SK-N-SH (cell line): Measurements from ENCODE around the gene PSMA6. TPM values are rescaled to one million over a fixed set of nuclear protein-coding genes. Genes with fewer than 3 reads are reported as not detected.

Experiments
- CTCF ChIA-PET: fragments of 300-600, 350-600 bp; formaldehyde crosslinking; extraction: SDS; loops from one replicate; lab custom pipeline; 2021; lab: Yijun Ruan, JAX
- POLR2A ChIA-PET: fragments of 350-600 bp; sonication (Branson Sonifier 250); formaldehyde crosslinking; extraction: SDS; loops from one replicate; lab custom pipeline; 2020; ENCODE audit warnings: antibody characterized with exemption, inconsistent platforms; lab: Yijun Ruan, JAX
- DNase-seq: peaks from one replicate; pipeline ENCODE4 v3.0.0; 2012
- H2AFZ ChIP-seq: fragments of 200-600 bp; sonication (generic); 2 replicates; pipeline ENCODE4 v1.8.1; 2016; ENCODE audit warnings: antibody characterized with exemption, mild to moderate bottlenecking, low read depth
- H3F3A ChIP-seq: fragments of 200-600 bp; sonication (generic); replicated peaks from 2 replicates; pipeline ENCODE3; 2016; ENCODE audit warnings: antibody characterized with exemption, mild to moderate bottlenecking; ENCODE audit not compliant: insufficient read depth
- H3K27ac ChIP-seq, 2 experiments: fragments of 200-500 bp in 1 of 2; fragments of 200-600 bp in 1 of 2; sonication (Bioruptor generic) in 1 of 2; sonication (generic), shearing (Covaris generic) in 1 of 2; 2 replicates each; pipeline versions ENCODE4 v1.5.1 to v1.6.1; 2014 to 2016; ENCODE audit warnings: low read depth in 2 of 2, inconsistent platforms in 1 of 2, low read length in 1 of 2, mild to moderate bottlenecking in 1 of 2, mixed read lengths in 1 of 2
- H3K27me3 ChIP-seq: fragments of 200-600 bp; sonication (generic), shearing (Covaris generic); 2 replicates; pipeline ENCODE4 v1.6.1; 2016; ENCODE audit warnings: mixed run types; ENCODE audit not compliant: insufficient read depth
- H3K36me3 ChIP-seq, 2 experiments: fragments of 200-500 bp in 1 of 2; fragments of 200-600 bp in 1 of 2; sonication (Bioruptor generic) in 1 of 2; sonication (generic) in 1 of 2; replicated peaks in 1 of 2; 2 replicates each; pipeline versions ENCODE3 to v1.5.1; 2014 to 2016; ENCODE audit warnings: low read length in 1 of 2, mild to moderate bottlenecking in 1 of 2; ENCODE audit not compliant: insufficient read depth in 2 of 2, control insufficient read depth in 1 of 2
- H3K4me1 ChIP-seq, 2 experiments: fragments of 200-500 bp in 1 of 2; fragments of 200-600 bp in 1 of 2; sonication (Bioruptor generic) in 1 of 2; sonication (generic), shearing (Covaris generic) in 1 of 2; 2 replicates each; pipeline versions ENCODE4 v1.5.1 to v1.6.1; 2014 to 2016; ENCODE audit warnings: low read depth in 1 of 2, low read length in 1 of 2, mixed run types in 1 of 2; ENCODE audit not compliant: insufficient read depth in 2 of 2, control insufficient read depth in 1 of 2
- H3K4me2 ChIP-seq: fragments of 200-600 bp; sonication (generic), shearing (Covaris generic); 2 replicates; pipeline ENCODE4 v1.6.1; 2017; ENCODE audit warnings: mixed run types
- H3K4me3 ChIP-seq, 2 experiments: fragments of 200-500 bp in 1 of 2; fragments of 200-600 bp in 1 of 2; sonication (Bioruptor generic) in 1 of 2; sonication (generic), shearing (Covaris generic) in 1 of 2; 2 replicates each; pipeline versions ENCODE4 v1.5.1 to v1.8.1; 2014 to 2016; ENCODE audit warnings: low read depth in 2 of 2, inconsistent platforms in 1 of 2, low read length in 1 of 2, mild to moderate bottlenecking in 1 of 2, mixed read lengths in 1 of 2, moderate library complexity in 1 of 2
- H3K79me2 ChIP-seq: fragments of 200-600 bp; sonication (generic); 2 replicates; pipeline ENCODE4 v1.8.1; 2017; ENCODE audit warnings: mild to moderate bottlenecking; ENCODE audit not compliant: insufficient read depth
- H3K9ac ChIP-seq: fragments of 200-600 bp; sonication (generic); 2 replicates; pipeline ENCODE4 v1.6.1; 2017; ENCODE audit warnings: mixed run types
- H3K9me2 ChIP-seq: fragments of 200-600 bp; sonication (generic); 2 replicates; pipeline ENCODE4 v1.6.1; 2017; ENCODE audit warnings: mixed run types
- H3K9me3 ChIP-seq: fragments of 200-600 bp; sonication (generic); 2 replicates; pipeline ENCODE4 v1.6.1; 2017; ENCODE audit warnings: mixed run types, mild to moderate bottlenecking, moderate library complexity
- H4K20me1 ChIP-seq: fragments of 200-600 bp; sonication (generic); 2 replicates; pipeline ENCODE4 v1.6.1; 2017; ENCODE audit warnings: mild to moderate bottlenecking, mixed run types; ENCODE audit not compliant: insufficient read depth
- EP300 ChIP-seq, 2 experiments: IDR thresholded peaks; 2 replicates each; pipeline versions ENCODE4 v1.4.0 to v1.6.1; 2012; ENCODE audit warnings: borderline replicate concordance in 1 of 2, low read depth in 1 of 2, low read length in 1 of 2
- EZH2phosphoT487 ChIP-seq: fragments of 200-600 bp; sonication (generic); IDR thresholded peaks from 2 replicates; pipeline ENCODE4 v1.6.1; 2017; ENCODE audit warnings: low read depth, mixed run types, mild to moderate bottlenecking, antibody characterized with exemption, moderate library complexity, borderline replicate concordance
- GABPA ChIP-seq: IDR thresholded peaks from 2 replicates; pipeline ENCODE4 v1.4.0; 2012; ENCODE audit warnings: low read depth, mild to moderate bottlenecking
- GATA2 ChIP-seq: sonication (generic); formaldehyde crosslinking; IDR thresholded peaks from 2 replicates; pipeline ENCODE4 v1.5.0; 2020; ENCODE audit warnings: mild to moderate bottlenecking, missing genetic modification reagents
- MXI1 ChIP-seq: IDR thresholded peaks from 2 replicates; pipeline ENCODE4 v1.6.1; 2012; ENCODE audit warnings: mild to moderate bottlenecking, low read depth, low read length, improper control_type of control experiment
- NRF1 ChIP-seq: IDR thresholded peaks from 2 replicates; pipeline ENCODE4 v1.6.1; 2012; ENCODE audit warnings: low read depth, mild to moderate bottlenecking, low read length
- POLR2AphosphoS5 ChIP-seq: IDR thresholded peaks from 2 replicates; pipeline ENCODE4 v1.6.1; 2012; ENCODE audit warnings: low read depth, low read length
- RAD21 ChIP-seq: IDR thresholded peaks from 2 replicates; pipeline ENCODE4 v1.6.1; 2012; ENCODE audit warnings: mild to moderate bottlenecking, low read length
- REST ChIP-seq: IDR thresholded peaks from 2 replicates; pipeline ENCODE4 v1.6.1; 2012; ENCODE audit warnings: mild to moderate bottlenecking, low read depth, low read length, moderate library complexity
- RFX5 ChIP-seq: IDR thresholded peaks from 2 replicates; pipeline ENCODE4 v1.6.1; 2012; ENCODE audit warnings: mild to moderate bottlenecking, improper control_type of control experiment, low read length
- SIN3A ChIP-seq: IDR thresholded peaks from 2 replicates; pipeline ENCODE4 v1.6.1; 2012; ENCODE audit warnings: low read depth, mild to moderate bottlenecking, low read length, moderate library complexity, borderline replicate concordance
- SMC3 ChIP-seq: IDR thresholded peaks from 2 replicates; pipeline ENCODE4 v1.6.1; 2012; ENCODE audit warnings: low read depth, low read length, improper control_type of control experiment
- TEAD4 ChIP-seq: IDR thresholded peaks from 2 replicates; pipeline ENCODE4 v1.4.0; 2012; ENCODE audit warnings: mild to moderate bottlenecking, borderline replicate concordance; ENCODE audit not compliant: insufficient read depth
- USF1 ChIP-seq: IDR thresholded peaks from 2 replicates; pipeline ENCODE4 v1.4.0; 2012; ENCODE audit warnings: low read depth, borderline replicate concordance
- USF2 ChIP-seq: fragments of 150-350 bp; IDR thresholded peaks from 2 replicates; pipeline ENCODE4 v1.6.1; 2017; ENCODE audit warnings: antibody characterized with exemption, low read length, low read depth, borderline replicate concordance
- ZBTB33 ChIP-seq: IDR thresholded peaks from 2 replicates; pipeline ENCODE4 v1.4.0; 2012; ENCODE audit warnings: low read depth, borderline replicate concordance
- WGBS: methylation state at CpG from one replicate; pipeline ENCODE4 v1.1.6; 2017; ENCODE audit warnings: low lambda C conversion rate; 5-methylcytosine and 5-hydroxymethylcytosine counted together
- polyA plus RNA-seq, 3 experiments: library from polyadenylated mRNA; depleted of rRNA; stranded (reverse); fragments of >200 nt; gene quantifications; 2 replicates each; pipeline ENCODE4 v1.2.3, GENCODE V29; 2012

PSMA6 gene
- polyA plus RNA-seq, 1 of the 3 experiments (the other 2 are of a cell fraction) = 174 TPM

GRCh38 chr14:35295845-35296161, 3.6 kb downstream of the PSMA6 start:
- H3K36me3 ChIP-seq = peaks cover 2 to 13% of the 10 kb centered on the region in 2 experiments
- H3K9me2 ChIP-seq = no peaks in the 10 kb centered on the region
- H3K79me2 ChIP-seq = peaks cover 86% of the 10 kb centered on the region
- no peak overlapping the region for H3K4me2 ChIP-seq
- TF ChIP-seq SIN3A = no peak
- no peak for TF ChIP-seq EZH2phosphoT487
- TF ChIP-seq REST = no peak
- no peak for TF ChIP-seq POLR2AphosphoS5
- no peak for TF ChIP-seq EP300 (IDR thresholded peaks at IDR 0.05; ENCODE audit: borderline replicate concordance in 1 of 2, low read depth in 1 of 2, low read length in 1 of 2)
- no peak for TF ChIP-seq GATA2 (CRISPR knock-in tag)
- no peak for TF ChIP-seq USF1
- TF ChIP-seq MXI1 = no peak
- TF ChIP-seq GABPA = no peak
- no peak for TF ChIP-seq ZBTB33
- no peak for TF ChIP-seq USF2
- no peak for TF ChIP-seq NRF1
- no peak for TF ChIP-seq TEAD4
- TF ChIP-seq SMC3 = no peak
- TF ChIP-seq RAD21 = no peak
- no peak for TF ChIP-seq RFX5
- H3K4me3 ChIP-seq = no peak overlapping the region
- DNase-seq = no peak
- H4K20me1 ChIP-seq = peaks cover 44% of the 10 kb centered on the region
- WGBS = 100% methylated on average over 1 of the region's 1 CpG
- ChIA-PET POLR2A (no interaction called here), CTCF (no interaction called here)
- no peak overlapping the region for H2AFZ ChIP-seq
- peaks cover 0 to 6% of the 10 kb centered on the region in 2 experiments; a peak in 3 of 4 replicates for H3K4me1 ChIP-seq
- no peak overlapping the region for H3K9ac ChIP-seq
- H3K27me3 ChIP-seq = no peaks in the 10 kb centered on the region
- peaks cover 8% of the 10 kb centered on the region for H3F3A ChIP-seq
- no peaks in the 10 kb centered on the region for H3K9me3 ChIP-seq
- H3K27ac ChIP-seq = no peak overlapping the region
